PC-9 (cell line): ENCODE measurements around the gene PHRF1. TPM values are rescaled to one million over a fixed set of nuclear protein-coding genes. Genes with fewer than 3 reads are reported as not detected.

ENCODE experiments used
- BruUV-seq: library from RNA; stranded (reverse); fragments of 400-500 nt; replicated peaks from 2 replicates; lab custom pipeline; 2021; lab: Mats Ljungman, UMichigan
- CTCF ChIA-PET: fragments of 300-600 bp; sonication (Branson Sonifier 250); formaldehyde crosslinking; loops from one replicate; lab custom pipeline; 2022; ENCODE audit warnings: antibody characterized with exemption; lab: Charles Lee
- POLR2A ChIA-PET: fragments of 300-600 bp; sonication (Branson Sonifier 250); formaldehyde crosslinking; loops from one replicate; lab custom pipeline; 2022; ENCODE audit warnings: antibody characterized with exemption; ENCODE audit not compliant: unreplicated experiment; lab: Charles Lee
- DNase-seq, 2 experiments: peaks; one replicate each; pipeline versions ENCODE4 v3.0.0 to v3.0.0-alpha.2; 2015 to 2022; ENCODE audit warnings: mixed read lengths in 1 of 2
- H2AFZ ChIP-seq: fragments of 200-600 bp; sonication (generic); 2 replicates; pipeline ENCODE4 v1.8.1; 2017; ENCODE audit warnings: antibody characterized with exemption
- H3F3A ChIP-seq: fragments of 200-600 bp; sonication (generic); 2 replicates; pipeline ENCODE4 v1.8.1; 2017; ENCODE audit warnings: antibody characterized with exemption, mild to moderate bottlenecking, low read depth; ENCODE audit not compliant: insufficient read depth
- H3K27ac ChIP-seq: fragments of 200-600 bp; sonication (generic); 2 replicates; pipeline ENCODE4 v1.6.1; 2016; ENCODE audit warnings: mixed run types
- H3K27me3 ChIP-seq: fragments of 200-600 bp; sonication (generic); 2 replicates; pipeline ENCODE4 v1.6.1; 2016; ENCODE audit warnings: low read depth, mixed run types; ENCODE audit not compliant: insufficient read depth
- H3K36me3 ChIP-seq: fragments of 200-600 bp; sonication (generic); 2 replicates; pipeline ENCODE4 v1.6.1; 2016; ENCODE audit warnings: low read depth, mixed run types
- H3K4me1 ChIP-seq: fragments of 200-600 bp; sonication (generic); replicated peaks from 2 replicates; pipeline ENCODE4 v1.6.1; 2016; ENCODE audit warnings: mixed run types; ENCODE audit not compliant: insufficient read depth
- H3K4me2 ChIP-seq: fragments of 200-600 bp; sonication (generic); 2 replicates; pipeline ENCODE4 v1.6.1; 2017; ENCODE audit warnings: mixed run types
- H3K4me3 ChIP-seq: fragments of 200-600 bp; sonication (generic); 2 replicates; pipeline ENCODE4 v1.6.1; 2016; ENCODE audit warnings: mixed run types
- H3K79me2 ChIP-seq: fragments of 200-600 bp; sonication (generic); 2 replicates; pipeline ENCODE4 v1.6.1; 2017; ENCODE audit warnings: low read depth, mixed run types
- H3K9me2 ChIP-seq: fragments of 200-600 bp; sonication (generic); 2 replicates; pipeline ENCODE4 v1.8.1; 2017; ENCODE audit warnings: mild to moderate bottlenecking; ENCODE audit not compliant: insufficient read depth
- H3K9me3 ChIP-seq: fragments of 200-600 bp; sonication (generic); 2 replicates; pipeline ENCODE4 v1.8.1; 2016; ENCODE audit warnings: low read depth; ENCODE audit not compliant: insufficient read depth
- H4K20me1 ChIP-seq: fragments of 200-600 bp; sonication (generic); 2 replicates; pipeline ENCODE4 v1.8.1; 2017; ENCODE audit not compliant: insufficient read depth
- EZH2 ChIP-seq: fragments of 200-600 bp; sonication (generic); IDR thresholded peaks from 2 replicates; pipeline ENCODE4 v1.8.0; 2017; ENCODE audit warnings: antibody characterized with exemption, low read depth
- intact Hi-C: fragments of 100-400 bp; cut with micrococcal nuclease; formaldehyde crosslinking; loops from one replicate; pipeline ENCODE4 v1.10.0; 2022; ENCODE audit not compliant: unreplicated experiment
- total RNA-seq: library from RNA; stranded (reverse); gene quantifications from 2 replicates; pipeline ENCODE4 v1.2.3, GENCODE V29; 2021
- TF ChIP-seq, protein P1 (sequence below): fragments of 200-600 bp; sonication (generic); conservative IDR thresholded peaks from 2 replicates; pipeline ENCODE4 v1.6.1; 2017; ENCODE audit warnings: mixed run types, antibody characterized with exemption, mild to moderate bottlenecking, moderate library complexity

PHRF1 gene
- total RNA-seq, 1 experiment from 2014 or later: 21.7 TPM

DNA sequence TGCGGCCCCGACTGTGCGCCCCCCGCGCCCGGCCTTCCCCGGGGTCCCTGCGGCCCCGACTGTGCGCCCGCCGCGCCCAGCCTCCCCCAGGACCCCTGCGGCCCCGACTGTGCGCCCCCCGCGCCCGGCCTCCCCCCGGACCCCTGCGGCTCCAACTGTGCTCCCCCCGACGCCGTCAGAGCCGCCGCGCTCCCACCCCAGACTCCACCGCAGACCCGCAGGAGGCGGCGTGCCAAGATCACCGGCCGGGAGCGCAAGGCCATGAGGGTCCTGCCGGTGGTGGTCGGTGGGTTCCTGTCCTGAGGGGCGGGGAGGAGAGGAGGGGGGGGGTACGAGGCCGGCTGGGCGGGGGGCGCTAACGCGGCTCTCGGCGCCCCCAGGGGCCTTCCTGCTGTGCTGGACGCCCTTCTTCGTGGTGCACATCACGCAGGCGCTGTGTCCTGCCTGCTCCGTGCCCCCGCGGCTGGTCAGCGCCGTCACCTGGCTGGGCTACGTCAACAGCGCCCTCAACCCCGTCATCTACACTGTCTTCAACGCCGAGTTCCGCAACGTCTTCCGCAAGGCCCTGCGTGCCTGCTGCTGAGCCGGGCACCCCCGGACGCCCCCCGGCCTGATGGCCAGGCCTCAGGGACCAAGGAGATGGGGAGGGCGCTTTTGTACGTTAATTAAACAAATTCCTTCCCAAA lies 63.9 kb downstream of the PHRF1 start:
- intact Hi-C loops: no loop called here
- Histone ChIP-seq H2AFZ (no peak overlapping the region), H3K4me2 (no peak overlapping the region), H3K36me3 (no peaks in the 10 kb centered on the region), H3F3A (peaks cover 10% of the 10 kb centered on the region; the same call in 1 of the 2 replicates), H3K9me2 (no peaks in the 10 kb centered on the region), H3K27ac (no peak overlapping the region), H3K79me2 (no peaks in the 10 kb centered on the region), H3K27me3 (no peaks in the 10 kb centered on the region), H4K20me1 (no peaks in the 10 kb centered on the region), H3K4me3 (no peak overlapping the region), H3K9me3 (no peaks in the 10 kb centered on the region), H3K4me1 (no peaks in the 10 kb centered on the region)
- DNase-seq: no peak
- no TSS peak for BruUV-seq
- ChIA-PET CTCF (no interaction called here), POLR2A (no interaction called here)
- TF ChIP-seq, protein P1, sequence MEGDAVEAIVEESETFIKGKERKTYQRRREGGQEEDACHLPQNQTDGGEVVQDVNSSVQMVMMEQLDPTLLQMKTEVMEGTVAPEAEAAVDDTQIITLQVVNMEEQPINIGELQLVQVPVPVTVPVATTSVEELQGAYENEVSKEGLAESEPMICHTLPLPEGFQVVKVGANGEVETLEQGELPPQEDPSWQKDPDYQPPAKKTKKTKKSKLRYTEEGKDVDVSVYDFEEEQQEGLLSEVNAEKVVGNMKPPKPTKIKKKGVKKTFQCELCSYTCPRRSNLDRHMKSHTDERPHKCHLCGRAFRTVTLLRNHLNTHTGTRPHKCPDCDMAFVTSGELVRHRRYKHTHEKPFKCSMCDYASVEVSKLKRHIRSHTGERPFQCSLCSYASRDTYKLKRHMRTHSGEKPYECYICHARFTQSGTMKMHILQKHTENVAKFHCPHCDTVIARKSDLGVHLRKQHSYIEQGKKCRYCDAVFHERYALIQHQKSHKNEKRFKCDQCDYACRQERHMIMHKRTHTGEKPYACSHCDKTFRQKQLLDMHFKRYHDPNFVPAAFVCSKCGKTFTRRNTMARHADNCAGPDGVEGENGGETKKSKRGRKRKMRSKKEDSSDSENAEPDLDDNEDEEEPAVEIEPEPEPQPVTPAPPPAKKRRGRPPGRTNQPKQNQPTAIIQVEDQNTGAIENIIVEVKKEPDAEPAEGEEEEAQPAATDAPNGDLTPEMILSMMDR: no peak
- TF ChIP-seq EZH2: no peak

DNA sequence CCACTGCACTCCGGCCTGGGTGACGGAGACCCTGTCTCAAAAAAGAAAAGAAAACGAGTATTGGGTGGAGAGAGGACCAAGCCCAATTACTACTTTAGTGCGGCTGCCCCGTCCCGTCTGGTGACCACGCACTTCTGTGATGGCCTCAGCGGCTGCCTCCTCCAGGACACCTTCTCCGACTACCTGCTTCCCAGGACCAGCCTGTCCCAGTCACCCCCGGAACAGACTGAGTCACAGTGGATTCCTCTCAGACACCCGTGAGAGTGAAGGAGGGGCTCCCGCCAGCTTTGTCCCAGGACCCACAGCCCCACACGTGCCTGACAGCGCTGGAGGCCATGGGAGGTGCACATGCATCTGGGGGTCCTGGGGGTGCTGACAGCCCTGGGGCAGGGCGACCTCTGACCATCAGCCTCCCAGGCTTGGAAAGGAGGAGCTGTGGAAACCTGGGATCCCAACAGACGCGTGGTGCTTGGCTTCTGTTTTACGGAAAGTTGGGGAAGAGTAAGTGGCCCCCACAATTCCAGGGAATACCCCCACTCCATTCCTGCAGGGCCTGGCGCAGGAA lies 65.6 kb downstream of the PHRF1 start:
- H3K4me3 ChIP-seq: no peak overlapping the region
- H3K9me2 ChIP-seq: no peaks in the 10 kb centered on the region
- intact Hi-C loops: no loop called here
- BruUV-seq: no TSS peak
- no peaks in the 10 kb centered on the region for H3K27me3 ChIP-seq
- no peaks in the 10 kb centered on the region for H3K79me2 ChIP-seq
- H3K4me2 ChIP-seq: no peak overlapping the region
- H3K9me3 ChIP-seq: no peaks in the 10 kb centered on the region
- CTCF ChIA-PET: no interaction called here
- no peak overlapping the region for H2AFZ ChIP-seq
- POLR2A ChIA-PET: no interaction called here
- no peaks in the 10 kb centered on the region for H3K4me1 ChIP-seq
- H4K20me1 ChIP-seq: no peaks in the 10 kb centered on the region
- peaks cover 18% of the 10 kb centered on the region; the same call in 1 of the 2 replicates for H3F3A ChIP-seq
- DNase-seq: no peak
- no peaks in the 10 kb centered on the region for H3K36me3 ChIP-seq
- TF ChIP-seq EZH2: no peak
- TF ChIP-seq, protein P1: no peak
- H3K27ac ChIP-seq: no peak overlapping the region

DNA sequence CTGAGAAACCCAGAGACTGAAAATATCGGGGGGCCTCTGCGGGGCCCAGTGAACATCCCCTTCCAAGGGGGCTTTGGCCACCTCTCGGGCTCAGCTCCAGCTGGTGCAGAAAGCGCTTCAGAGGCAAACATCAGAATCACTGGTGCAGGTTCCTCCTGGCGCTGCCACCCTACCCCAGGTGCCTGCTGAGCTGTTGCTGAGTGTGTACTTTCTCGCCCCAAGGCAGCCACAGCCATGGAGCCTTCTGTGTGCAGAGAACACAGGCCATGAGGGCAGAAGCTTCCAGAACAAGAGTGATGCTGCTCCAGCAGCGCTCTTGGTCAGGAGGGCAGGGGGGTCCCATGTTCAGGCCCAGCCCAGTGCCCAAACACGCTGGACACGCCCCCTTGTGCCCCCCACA lies 67.1 kb downstream of the PHRF1 start:
- ChIA-PET POLR2A (no interaction called here), CTCF (no interaction called here)
- TF ChIP-seq EZH2: no peak
- TF ChIP-seq, protein P1: no peak
- Histone ChIP-seq H3K9me3 (no peaks in the 10 kb centered on the region), H3K9me2 (no peaks in the 10 kb centered on the region), H3K79me2 (no peaks in the 10 kb centered on the region), H3K4me1 (no peaks in the 10 kb centered on the region), H3K4me3 (no peak overlapping the region), H2AFZ (no peak overlapping the region), H3K36me3 (no peaks in the 10 kb centered on the region), H4K20me1 (no peaks in the 10 kb centered on the region), H3K27me3 (no peaks in the 10 kb centered on the region), H3K27ac (no peak overlapping the region), H3F3A (peaks cover 20% of the 10 kb centered on the region; the same call in 1 of the 2 replicates), H3K4me2 (no peak overlapping the region)
- BruUV-seq: no TSS peak
- intact Hi-C loops: no loop called here
- DNase-seq: no peak
